Keratinocyte (primary cell): Measurements from ENCODE around the gene WFDC1. TPM values are rescaled to one million over a fixed set of nuclear protein-coding genes. Genes with fewer than 3 reads are reported as not detected.
A peak's percentile ranks its signal among the peaks of the same experiment; 100 is the strongest.

Experiments used
- DNase-seq: peaks from one replicate; pipeline ENCODE4 v3.0.0-alpha.2; 2011; ENCODE audit warnings: low read depth, missing footprints, low spot score
- FAIRE-seq: peaks from 2 replicates; lab custom pipeline; 2011; peaks lifted over from hg19 to GRCh38; lab: Jason Lieb, UNC
- H2AFZ ChIP-seq: 2 replicates; pipeline ENCODE4 v1.6.0; 2012; ENCODE audit warnings: low read length, control low read depth, inconsistent platforms; ENCODE audit not compliant: control insufficient read depth
- H3K27ac ChIP-seq: 2 replicates; pipeline ENCODE4 v1.5.1; 2011; ENCODE audit warnings: low read length; ENCODE audit not compliant: control insufficient read depth, insufficient read depth
- H3K27me3 ChIP-seq: 3 replicates; pipeline ENCODE4 v1.6.0; 2011; ENCODE audit warnings: low read length; ENCODE audit not compliant: control insufficient read depth, insufficient read depth; ENCODE audit errors: extremely low read depth
- H3K36me3 ChIP-seq, 2 experiments: 2 replicates in 1 of 2; 3 replicates in 1 of 2; pipeline ENCODE4 v1.5.1; 2011; ENCODE audit warnings: low read length in 2 of 2, mild to moderate bottlenecking in 1 of 2; ENCODE audit not compliant: control insufficient read depth in 2 of 2, insufficient read depth in 2 of 2; ENCODE audit errors: extremely low read depth in 1 of 2
- H3K4me1 ChIP-seq: 3 replicates; pipeline ENCODE4 v1.5.1; 2011; ENCODE audit warnings: low read length; ENCODE audit not compliant: control insufficient read depth, insufficient read depth; ENCODE audit errors: extremely low read depth
- H3K4me2 ChIP-seq: 3 replicates; pipeline ENCODE4 v1.6.0; 2011; ENCODE audit warnings: low read depth, low read length; ENCODE audit not compliant: control insufficient read depth, insufficient read depth; ENCODE audit errors: extremely low read depth
- H3K4me3 ChIP-seq, 3 experiments: fragments of 200-600 bp in 1 of 3; sonication (generic) in 1 of 3; 2 replicates in 2 of 3; 3 replicates in 1 of 3; pipeline ENCODE4 v1.5.1; 2011 to 2016; ENCODE audit warnings: low read length in 3 of 3, mild to moderate bottlenecking in 3 of 3, control low read depth in 2 of 3, inconsistent platforms in 1 of 3, low read depth in 1 of 3, mixed read lengths in 1 of 3, mixed run types in 1 of 3, moderate library complexity in 1 of 3; ENCODE audit not compliant: control insufficient read depth in 2 of 3, insufficient read depth in 2 of 3; ENCODE audit errors: extremely low read depth in 1 of 3
- H3K79me2 ChIP-seq: 2 replicates; pipeline ENCODE4 v1.6.0; 2012; ENCODE audit warnings: low read length; ENCODE audit not compliant: control insufficient read depth, insufficient read depth
- H3K9ac ChIP-seq: 3 replicates; pipeline ENCODE4 v1.6.0; 2011; ENCODE audit warnings: low read length; ENCODE audit not compliant: control insufficient read depth, insufficient read depth; ENCODE audit errors: extremely low read depth
- H3K9me1 ChIP-seq: 3 replicates; pipeline ENCODE4 v1.6.0; 2011; ENCODE audit warnings: low read length; ENCODE audit not compliant: control insufficient read depth, insufficient read depth; ENCODE audit errors: extremely low read depth
- H3K9me3 ChIP-seq: 2 replicates; pipeline ENCODE4 v1.5.1; 2012; ENCODE audit warnings: low read depth, low read length; ENCODE audit not compliant: control insufficient read depth
- H4K20me1 ChIP-seq: 3 replicates; pipeline ENCODE4 v1.6.0; 2011; ENCODE audit warnings: low read length; ENCODE audit not compliant: control insufficient read depth, insufficient read depth; ENCODE audit errors: extremely low read depth
- CTCF ChIP-seq, 3 experiments: IDR thresholded peaks in 1 of 3; conservative IDR thresholded peaks in 1 of 3; optimal IDR thresholded peaks in 1 of 3; 2 replicates in 2 of 3; 3 replicates in 1 of 3; pipeline versions ENCODE3 to v1.5.1; 2011; ENCODE audit warnings: low read length in 3 of 3, mild to moderate bottlenecking in 3 of 3, moderate library complexity in 2 of 3, control low read depth in 1 of 3, inconsistent platforms in 1 of 3; ENCODE audit not compliant: insufficient read depth in 2 of 3; ENCODE audit errors: extremely low read depth in 1 of 3
- EZH2 ChIP-seq: IDR thresholded peaks from one replicate; pipeline ENCODE4 v1.6.1; 2012; ENCODE audit warnings: inconsistent platforms, mild to moderate bottlenecking, low read length, moderate library complexity
- dilution Hi-C: fragments of 300-500 bp; cut with MboI; formaldehyde crosslinking; loops from one replicate; pipeline ENCODE4 v1.7.0; 2020; ENCODE audit warnings: low sequenced_read_pairs; ENCODE audit not compliant: extremely low pct_ligation_motif_present
- polyA plus RNA-seq, 5 experiments: library from polyadenylated mRNA; depleted of rRNA in 3 of 5; stranded (reverse) in 3 of 5; stranded (forward) in 1 of 5; unstranded in 1 of 5; fragments of >200 nt; gene quantifications; 1 replicate in 1 of 5; 2 replicates in 3 of 5; 3 replicates in 1 of 5; pipeline versions ENCODE4 v1.2.1 to v1.2.3, GENCODE V29; 2011 to 2012; ENCODE audit warnings: missing spikeins in 2 of 5, low read depth in 1 of 5, low replicate concordance in 1 of 5

The WFDC1 gene
- polyA plus RNA-seq, 1 donor (not counting 4 experiments of a cell fraction or from before 2014, with no cell fraction given), result not detected

DNA sequence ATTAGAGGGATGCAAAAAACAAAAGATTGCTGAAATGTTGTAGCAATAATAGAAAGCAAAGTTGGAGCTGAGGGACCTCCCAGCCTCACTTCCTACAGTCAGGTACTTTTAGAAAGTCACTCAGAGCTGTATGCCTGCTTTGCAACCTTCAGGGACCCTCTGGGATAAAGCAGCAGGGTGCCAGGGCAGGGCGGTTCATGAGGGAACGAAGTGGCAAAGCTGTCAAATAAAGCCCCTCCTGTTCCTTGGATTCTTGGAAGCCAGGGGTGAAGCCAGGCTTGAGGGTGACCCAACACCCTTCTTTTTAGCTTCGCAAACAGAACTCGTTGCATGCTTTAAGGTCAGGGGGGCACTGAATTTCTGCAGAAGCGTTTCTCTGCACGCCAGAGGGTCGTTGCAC is 74.4 kb downstream of the WFDC1 start:
- H3K79me2 ChIP-seq, result no peaks in the 10 kb centered on the region
- peaks cover 23% of the 10 kb centered on the region for H3K4me1 ChIP-seq
- FAIRE-seq (no peak), DNase-seq (no peak)
- H3K9me1 ChIP-seq, result no peaks in the 10 kb centered on the region
- no peaks in the 10 kb centered on the region for H3K9me3 ChIP-seq
- H3K27ac ChIP-seq, result no peak overlapping the region
- H3K36me3 ChIP-seq, result no peaks in the 10 kb centered on the region
- H3K9ac ChIP-seq, result no peak overlapping the region
- dilution Hi-C loops, result no loop called here
- TF ChIP-seq EZH2 (no peak), CTCF (optimal IDR thresholded peaks at IDR 0.05 in 1 of 3, IDR thresholded peaks at IDR 0.05 in 1 of 3, conservative IDR thresholded peaks at IDR 0.05 in 1 of 3; ENCODE audit: extremely low read depth in 1 of 3, insufficient read depth in 2 of 3, low read length in 3 of 3) (no peak)
- H3K4me2 ChIP-seq, result peak overlapping the region; percentile 81
- no peaks in the 10 kb centered on the region for H4K20me1 ChIP-seq
- H2AFZ ChIP-seq, result no peak overlapping the region
- no peak overlapping the region for H3K4me3 ChIP-seq
- H3K27me3 ChIP-seq, result peaks cover 27% of the 10 kb centered on the region

GRCh38 chr16:84369938-84370627 is 75.4 kb downstream of the WFDC1 start:
- TF ChIP-seq EZH2 (no peak), CTCF (optimal IDR thresholded peaks at IDR 0.05 in 1 of 3, IDR thresholded peaks at IDR 0.05 in 1 of 3, conservative IDR thresholded peaks at IDR 0.05 in 1 of 3; ENCODE audit: extremely low read depth in 1 of 3, insufficient read depth in 2 of 3, low read length in 3 of 3) (no peak)
- no peaks in the 10 kb centered on the region for H3K9me3 ChIP-seq
- no peak overlapping the region for H3K9ac ChIP-seq
- no peaks in the 10 kb centered on the region for H3K36me3 ChIP-seq
- no peaks in the 10 kb centered on the region for H3K9me1 ChIP-seq
- peaks cover 27% of the 10 kb centered on the region for H3K27me3 ChIP-seq
- DNase-seq (no peak), FAIRE-seq (no peak)
- H2AFZ ChIP-seq, result peak overlapping the region; percentile 15
- no peaks in the 10 kb centered on the region for H3K79me2 ChIP-seq
- H4K20me1 ChIP-seq, result no peaks in the 10 kb centered on the region
- dilution Hi-C loops, result no loop called here
- peak overlapping the region in 1 of 3 experiments; percentile 37 for H3K4me3 ChIP-seq
- H3K27ac ChIP-seq, result no peak overlapping the region
- H3K4me2 ChIP-seq, result peak overlapping the region; percentile 37
- H3K4me1 ChIP-seq, result peaks cover 23% of the 10 kb centered on the region
